Measurements from ENCODE around the gene AQP7.

DNA sequence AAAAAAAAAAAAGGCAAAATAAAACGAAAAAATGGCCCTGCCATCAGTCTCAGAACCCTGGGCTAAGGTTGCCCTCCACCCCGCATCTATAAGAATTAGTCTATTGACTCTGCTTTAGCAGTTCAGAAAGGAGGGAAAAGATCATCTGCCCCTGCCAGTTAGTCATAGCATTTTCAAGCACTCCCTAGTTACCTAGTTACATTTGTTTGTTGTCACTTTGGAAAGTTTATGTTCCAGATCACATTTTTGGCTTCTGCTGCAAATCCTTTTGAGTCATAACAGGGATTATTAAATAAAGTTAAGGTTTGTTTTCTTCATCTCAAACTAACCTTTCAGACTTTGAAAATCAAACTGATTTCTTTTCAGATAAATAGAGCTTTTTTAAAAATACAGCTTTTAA, 52.1 kb downstream of the AQP7 start:
- no peak for TF ChIP-seq POLR2A (IDR thresholded peaks at IDR 0.05)
- TF ChIP-seq, protein P1, sequence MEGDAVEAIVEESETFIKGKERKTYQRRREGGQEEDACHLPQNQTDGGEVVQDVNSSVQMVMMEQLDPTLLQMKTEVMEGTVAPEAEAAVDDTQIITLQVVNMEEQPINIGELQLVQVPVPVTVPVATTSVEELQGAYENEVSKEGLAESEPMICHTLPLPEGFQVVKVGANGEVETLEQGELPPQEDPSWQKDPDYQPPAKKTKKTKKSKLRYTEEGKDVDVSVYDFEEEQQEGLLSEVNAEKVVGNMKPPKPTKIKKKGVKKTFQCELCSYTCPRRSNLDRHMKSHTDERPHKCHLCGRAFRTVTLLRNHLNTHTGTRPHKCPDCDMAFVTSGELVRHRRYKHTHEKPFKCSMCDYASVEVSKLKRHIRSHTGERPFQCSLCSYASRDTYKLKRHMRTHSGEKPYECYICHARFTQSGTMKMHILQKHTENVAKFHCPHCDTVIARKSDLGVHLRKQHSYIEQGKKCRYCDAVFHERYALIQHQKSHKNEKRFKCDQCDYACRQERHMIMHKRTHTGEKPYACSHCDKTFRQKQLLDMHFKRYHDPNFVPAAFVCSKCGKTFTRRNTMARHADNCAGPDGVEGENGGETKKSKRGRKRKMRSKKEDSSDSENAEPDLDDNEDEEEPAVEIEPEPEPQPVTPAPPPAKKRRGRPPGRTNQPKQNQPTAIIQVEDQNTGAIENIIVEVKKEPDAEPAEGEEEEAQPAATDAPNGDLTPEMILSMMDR (IDR thresholded peaks at IDR 0.05), result no peak
